ENCODE results near the gene LCN10. TPM values are rescaled to one million over a fixed set of nuclear protein-coding genes. Genes with fewer than 3 reads are reported as not detected.

The LCN10 gene
- total and polyA plus RNA-seq, 2 donors (not counting 3 experiments of a cell fraction or from before 2014, with no cell fraction given), result not detected

DNA sequence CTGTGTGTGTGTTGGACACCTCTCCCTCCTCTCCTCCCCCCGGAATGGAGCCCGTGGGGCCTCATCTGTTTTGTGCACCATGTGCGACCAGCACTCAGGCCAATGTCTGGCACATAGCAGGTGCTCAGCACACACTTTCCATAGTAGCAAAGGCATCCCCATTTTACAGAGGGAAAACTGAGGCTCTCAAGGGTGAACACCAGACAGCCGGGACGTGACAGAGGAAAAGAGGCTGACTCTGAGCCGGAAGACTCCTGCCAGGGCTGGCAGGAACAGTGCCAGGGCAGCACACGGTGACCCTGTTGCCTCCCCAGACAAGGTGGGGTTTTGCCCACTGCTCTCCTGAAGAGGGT is 53.7 kb downstream of the LCN10 start:
- Histone ChIP-seq H3K9ac (replicated peaks; ENCODE audit: extremely low read depth, insufficient read depth, low read length) (no peak overlapping the region), H3K9me3 (replicated peaks; ENCODE audit: control insufficient read depth, insufficient read depth, low read length) (no peaks in the 10 kb centered on the region), H3K4me1 (ENCODE audit: control insufficient read depth, extremely low read depth, insufficient read depth, low read length) (peaks cover 18% of the 10 kb centered on the region), H3K4me2 (ENCODE audit: insufficient read depth, low read length) (no peak overlapping the region), H4K20me1 (replicated peaks; ENCODE audit: control insufficient read depth, extremely low read depth, insufficient read depth, low read length) (no peaks in the 10 kb centered on the region), H3K79me2 (ENCODE audit: control insufficient read depth, insufficient read depth, low read length) (peaks cover 26% of the 10 kb centered on the region), H3K27me3 (ENCODE audit: control insufficient read depth in 2 of 2, insufficient read depth in 2 of 2, low read length in 2 of 2) (no peaks in the 10 kb centered on the region), H3K4me3 (replicated peaks in 1 of 3; ENCODE audit: insufficient read depth in 1 of 3, low read depth in 1 of 3, low read length in 3 of 3) (no peak overlapping the region), H3K9me1 (replicated peaks; ENCODE audit: control insufficient read depth, extremely low read depth, insufficient read depth, low read length) (no peaks in the 10 kb centered on the region), H2AFZ (ENCODE audit: low read depth, low read length) (no peak overlapping the region), H3K36me3 (ENCODE audit: control insufficient read depth in 2 of 2, extremely low read depth in 1 of 2, insufficient read depth in 2 of 2, low read length in 2 of 2) (no peaks in the 10 kb centered on the region), H3K27ac (ENCODE audit: insufficient read depth, low read depth, low read length) (no peak overlapping the region)
- no peak for DNase-seq (ENCODE audit: low read depth, low spot score)
- dilution Hi-C loops (cut with MboI; ENCODE audit: extremely low pct_ligation_motif_present, low sequenced_read_pairs) (no loop called here), intact Hi-C loops (cut with micrococcal nuclease) (no loop called here)
- ChIA-PET CTCF (interaction anchor here (1.5 to 1.8 kb wide), 3 partner anchors 16 to 19 kb away, joined by 4 to 7 read pairs (median 4); no protein-coding TSS in a partner anchor), POLR2A (no interaction called here)
- BruUV-seq (replicated peaks), result no TSS peak
- TF ChIP-seq POLR2A (IDR thresholded peaks at IDR 0.05; ENCODE audit: low read depth, low read length) (no peak), MYC (IDR thresholded peaks at IDR 0.05; ENCODE audit: low read depth, low read length) (no peak), POLR2AphosphoS5 (IDR thresholded peaks at IDR 0.05; ENCODE audit: insufficient read depth, low read depth, low read length) (no peak), EZH2 (IDR thresholded peaks at IDR 0.05; ENCODE audit: borderline replicate concordance, low read depth, low read length, severe bottlenecking) (no peak), GATA2 (IDR thresholded peaks at IDR 0.05; ENCODE audit: insufficient read depth, insufficient read length, low read depth, low read length) (no peak), FOS (IDR thresholded peaks at IDR 0.05; ENCODE audit: borderline replicate concordance, insufficient read depth, low read length) (no peak), JUN (IDR thresholded peaks at IDR 0.05; ENCODE audit: borderline replicate concordance, insufficient read depth, insufficient read length, low read depth) (no peak), CTCF (IDR thresholded peaks at IDR 0.05; ENCODE audit: extremely low read depth in 1 of 2, insufficient read depth in 1 of 2, low read depth in 1 of 2, low read length in 2 of 2) (no peak), MAX (IDR thresholded peaks at IDR 0.05; ENCODE audit: insufficient read depth, insufficient read length) (no peak)
- FAIRE-seq, result no peak
